Erythroblast (primary cell): ENCODE data around the gene PRR5.

Experiments used
- GATA1 ChIP-seq: IDR thresholded peaks from 2 replicates; pipeline ENCODE4 v1.6.1; 2011; ENCODE audit warnings: low read depth, mild to moderate bottlenecking, control low read depth, low read length, moderate library complexity
- POLR2A ChIP-seq: IDR thresholded peaks from 2 replicates; pipeline ENCODE4 v1.6.1; 2011; ENCODE audit warnings: mild to moderate bottlenecking, low read length

DNA sequence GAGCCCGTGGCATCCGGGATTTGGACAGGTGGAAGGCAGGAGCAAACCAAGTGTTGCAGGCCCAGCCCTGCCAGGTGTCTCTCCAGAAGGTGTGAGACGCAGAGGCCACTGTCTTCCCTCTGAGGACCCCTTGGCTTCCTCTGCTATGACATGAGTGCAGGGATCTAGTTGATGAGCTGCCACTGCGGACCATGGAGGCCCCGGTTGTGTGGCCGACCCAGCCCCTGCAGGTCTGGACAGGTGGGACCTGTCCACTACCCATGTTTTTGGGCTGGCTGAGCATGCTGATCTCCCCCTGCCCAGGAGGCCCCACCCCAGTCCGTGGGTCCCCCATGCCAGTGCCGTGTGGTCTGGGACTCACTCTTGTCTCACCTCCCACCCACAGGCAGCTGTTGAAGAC is 22.9 kb downstream of the PRR5 start:
- TF ChIP-seq POLR2A, result no peak
- no peak for TF ChIP-seq GATA1
